Measurements from ENCODE around the gene PLEKHM1. TPM values are rescaled to one million over a fixed set of nuclear protein-coding genes. Genes with fewer than 3 reads are reported as not detected.
"Not testable (repeated sequence)": the region's sequence is repeated elsewhere in the genome, so short reads cannot be mapped to it uniquely, and the experiment has no call there.

Gene PLEKHM1
- total RNA-seq (2012; rRNA removed) (4.2 and 4.7 TPM in 2 replicates), polyA plus RNA-seq (2012; rRNA removed) (16.4 and 17.1 TPM in 2 replicates), Bru-seq, nascent RNA (percentile 79 among the genes with signal in this experiment), BruChase-seq, experiment 1, labeled RNA remaining after a 6-hour chase (percentile 86 among the genes with signal in this experiment), BruChase-seq, experiment 2, labeled RNA remaining after a 2-hour chase (percentile 77 among the genes with signal in this experiment)
- 19.0 and 19.9 TPM in 2 replicates for polyA plus RNA-seq (2012; cell fraction: cytosol; rRNA removed)
- polyA plus RNA-seq (2012; cell fraction: nucleus; rRNA removed; ENCODE audit: low replicate concordance): 35.0 and 53.2 TPM in 2 replicates
- long read RNA-seq, full-length matches to known transcripts: 2 of 11 reads
- long read RNA-seq, partial matches to known transcripts: 3 of 11 reads
- long read RNA-seq, other reads (novel, unspliced or antisense): 6 of 11 reads

GRCh38 chr17:45490615-45491433 is at the start of gene PLEKHM1:
Gene PLEKHM1, minus strand, starts transcription at chr17:45490721. Its CDS starts 8,237 bp downstream, at chr17:45482484.
- H3K27me3 ChIP-seq (ENCODE audit: control insufficient read depth, insufficient read depth, low read length); H2BK20ac ChIP-seq (ENCODE audit: low read depth, low read length); H4K91ac ChIP-seq (ENCODE audit: insufficient read depth, low read depth, low read length); H3K18ac ChIP-seq (ENCODE audit: low read depth, low read length); H3K36me3 ChIP-seq (ENCODE audit: control insufficient read depth, insufficient read depth, low read length); H2AK9ac ChIP-seq (replicated peaks; ENCODE audit: low read depth, low read length, poor library complexity); dilution Hi-C loops (cut with HindIII; ENCODE audit: low sequenced_read_pairs, unreplicated experiment); in situ Hi-C loops (cut with MboI; ENCODE audit: low sequenced_read_pairs); H3K9me1 ChIP-seq (ENCODE audit: insufficient read depth, low read length); BruUV-seq (replicated peaks); CTCF ChIA-PET; H3K23ac ChIP-seq (ENCODE audit: low read depth, low read length); H3K4me1 ChIP-seq (ENCODE audit: control insufficient read depth, insufficient read depth, low read length); H2BK15ac ChIP-seq (ENCODE audit: low read depth, low read length); POLR2A ChIA-PET (ENCODE audit: unreplicated experiment); H2AFZ ChIP-seq (replicated peaks; ENCODE audit: low read length, poor library complexity); H4K20me1 ChIP-seq (ENCODE audit: insufficient read depth, low read length); H2BK5ac ChIP-seq (ENCODE audit: low read depth, low read length, poor library complexity, severe bottlenecking); intact Hi-C loops (cut with micrococcal nuclease); H2BK120ac ChIP-seq (ENCODE audit: low read depth, low read length); H3K9me3 ChIP-seq (ENCODE audit: control insufficient read depth, insufficient read depth, low read length): not testable (repeated sequence)
- peak within 1 kb of the TSS; percentile 83 to 97 for H4K8ac ChIP-seq (ENCODE audit: low read depth in 2 of 2, low read length in 2 of 2)
- H3K4me2 ChIP-seq (ENCODE audit: low read depth, low read length): peak within 1 kb of the TSS; percentile 97
- WGBS, 2 experiments (ENCODE audit: extremely low coverage in 2 of 2, insufficient read length in 1 of 2): no CpG with 5 or more reads among the region's 59 CpGs
- peak within 1 kb of the TSS; percentile 91 for H4K5ac ChIP-seq (ENCODE audit: low read depth, low read length)
- H3K4ac ChIP-seq (ENCODE audit: low read depth, low read length): peak within 1 kb of the TSS; percentile 50; the same call in 1 of the 2 replicates
- DNase-seq (peak; percentile 67), ATAC-seq (ENCODE audit: low read depth) (peak; percentile 96)
- peak; percentile 66 for TF ChIP-seq POLR2A (IDR thresholded peaks at IDR 0.05; ENCODE audit: low read depth, low read length)
- peak within 1 kb of the TSS; percentile 59; the same call in 1 of the 2 replicates for H2AK5ac ChIP-seq (ENCODE audit: low read depth, low read length)
- H3K14ac ChIP-seq (replicated peaks; ENCODE audit: low read depth, low read length): peak within 1 kb of the TSS; percentile 58
- peak within 1 kb of the TSS; percentile 17; the same call in 1 of the 2 replicates for H3K56ac ChIP-seq (ENCODE audit: extremely low read depth, insufficient read depth, low read length)
- peak within 1 kb of the TSS; percentile 83 for H3K4me3 ChIP-seq (ENCODE audit: insufficient read depth, low read depth, low read length)
- peaks cover 0 to 20% of the 10 kb centered on the region in 2 experiments; a peak in 2 of 4 replicates for H3K79me1 ChIP-seq (ENCODE audit: low read depth in 1 of 2, low read length in 2 of 2)
- H3K9ac ChIP-seq (ENCODE audit: low read depth, low read length): peak within 1 kb of the TSS; percentile 78
- H3K27ac ChIP-seq (ENCODE audit: insufficient read depth, low read length): peak within 1 kb of the TSS; percentile 82

GRCh38 chr17:45538168-45538567 is 47.6 kb upstream of the PLEKHM1 start:
- in situ Hi-C loops (cut with MboI; ENCODE audit: low sequenced_read_pairs); BruUV-seq (replicated peaks): not testable (repeated sequence)

More at GRCh38 chr17:45538168-45538567, 47.6 kb upstream of the PLEKHM1 start:
- ATAC-seq (ENCODE audit: low read depth); H2AFZ ChIP-seq (replicated peaks; ENCODE audit: low read length, poor library complexity); H3K36me3 ChIP-seq (ENCODE audit: control insufficient read depth, insufficient read depth, low read length); H3K14ac ChIP-seq (replicated peaks; ENCODE audit: low read depth, low read length); H3K79me1 ChIP-seq (ENCODE audit: low read depth in 1 of 2, low read length in 2 of 2); H4K5ac ChIP-seq (ENCODE audit: low read depth, low read length); H3K4me2 ChIP-seq (ENCODE audit: low read depth, low read length); H3K27ac ChIP-seq (ENCODE audit: insufficient read depth, low read length); H2BK5ac ChIP-seq (ENCODE audit: low read depth, low read length, poor library complexity, severe bottlenecking); H2AK9ac ChIP-seq (replicated peaks; ENCODE audit: low read depth, low read length, poor library complexity); DNase-seq; intact Hi-C loops (cut with micrococcal nuclease); H3K9me3 ChIP-seq (ENCODE audit: control insufficient read depth, insufficient read depth, low read length); H3K4ac ChIP-seq (ENCODE audit: low read depth, low read length); POLR2A ChIA-PET (ENCODE audit: unreplicated experiment); H3K4me3 ChIP-seq (ENCODE audit: insufficient read depth, low read depth, low read length); H2BK120ac ChIP-seq (ENCODE audit: low read depth, low read length); H3K23ac ChIP-seq (ENCODE audit: low read depth, low read length); H2BK20ac ChIP-seq (ENCODE audit: low read depth, low read length); H3K18ac ChIP-seq (ENCODE audit: low read depth, low read length); H4K20me1 ChIP-seq (ENCODE audit: insufficient read depth, low read length); H3K27me3 ChIP-seq (ENCODE audit: control insufficient read depth, insufficient read depth, low read length); H3K9me1 ChIP-seq (ENCODE audit: insufficient read depth, low read length); H3K9ac ChIP-seq (ENCODE audit: low read depth, low read length); H4K91ac ChIP-seq (ENCODE audit: insufficient read depth, low read depth, low read length); H3K4me1 ChIP-seq (ENCODE audit: control insufficient read depth, insufficient read depth, low read length); H2BK15ac ChIP-seq (ENCODE audit: low read depth, low read length); H2AK5ac ChIP-seq (ENCODE audit: low read depth, low read length); dilution Hi-C loops (cut with HindIII; ENCODE audit: low sequenced_read_pairs, unreplicated experiment); CTCF ChIA-PET; H4K8ac ChIP-seq (ENCODE audit: low read depth in 2 of 2, low read length in 2 of 2); H3K56ac ChIP-seq (ENCODE audit: extremely low read depth, insufficient read depth, low read length): not testable (repeated sequence)
- no CpG with 5 or more reads among the region's 7 CpGs for WGBS, 2 experiments (ENCODE audit: extremely low coverage in 2 of 2, insufficient read length in 1 of 2)
